HG02852 (cell line): ENCODE measurements around the gene NPC2.
"Not testable (repeated sequence)": the region's sequence is repeated elsewhere in the genome, so short reads cannot be mapped to it uniquely, and the experiment has no call there.

Experiments
- ATAC-seq: cut with Tn5 transposase; IDR thresholded peaks from one replicate; pipeline ENCODE4 v1.9.1; 2021; ENCODE audit warnings: mild to moderate bottlenecking, moderate library complexity; ENCODE audit not compliant: unreplicated experiment

NPC2 gene

DNA sequence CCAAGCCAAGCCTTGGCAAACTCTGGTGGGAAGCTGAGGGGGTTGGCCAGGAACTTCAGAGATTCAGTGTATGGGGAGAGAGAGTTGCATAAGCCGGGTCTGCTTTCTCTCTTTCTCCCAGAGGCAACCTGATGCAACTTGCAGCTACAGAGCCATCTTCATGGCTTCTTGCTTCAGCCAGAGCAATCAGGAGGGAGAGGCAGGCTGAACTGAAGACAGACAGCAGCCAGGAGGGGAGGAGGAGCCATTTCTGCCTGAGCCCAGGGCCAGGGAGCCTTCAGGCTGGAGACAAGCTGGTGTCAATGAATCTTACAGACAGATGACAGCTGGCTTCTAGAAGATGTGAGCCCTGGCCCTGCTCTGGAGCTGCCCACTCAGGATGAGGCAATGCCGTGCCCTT lies 18.7 kb downstream of the NPC2 start:
- no peak for ATAC-seq

GRCh38 chr14:74472601-74473000 lies 20.5 kb downstream of the NPC2 start:
- no peak for ATAC-seq

DNA sequence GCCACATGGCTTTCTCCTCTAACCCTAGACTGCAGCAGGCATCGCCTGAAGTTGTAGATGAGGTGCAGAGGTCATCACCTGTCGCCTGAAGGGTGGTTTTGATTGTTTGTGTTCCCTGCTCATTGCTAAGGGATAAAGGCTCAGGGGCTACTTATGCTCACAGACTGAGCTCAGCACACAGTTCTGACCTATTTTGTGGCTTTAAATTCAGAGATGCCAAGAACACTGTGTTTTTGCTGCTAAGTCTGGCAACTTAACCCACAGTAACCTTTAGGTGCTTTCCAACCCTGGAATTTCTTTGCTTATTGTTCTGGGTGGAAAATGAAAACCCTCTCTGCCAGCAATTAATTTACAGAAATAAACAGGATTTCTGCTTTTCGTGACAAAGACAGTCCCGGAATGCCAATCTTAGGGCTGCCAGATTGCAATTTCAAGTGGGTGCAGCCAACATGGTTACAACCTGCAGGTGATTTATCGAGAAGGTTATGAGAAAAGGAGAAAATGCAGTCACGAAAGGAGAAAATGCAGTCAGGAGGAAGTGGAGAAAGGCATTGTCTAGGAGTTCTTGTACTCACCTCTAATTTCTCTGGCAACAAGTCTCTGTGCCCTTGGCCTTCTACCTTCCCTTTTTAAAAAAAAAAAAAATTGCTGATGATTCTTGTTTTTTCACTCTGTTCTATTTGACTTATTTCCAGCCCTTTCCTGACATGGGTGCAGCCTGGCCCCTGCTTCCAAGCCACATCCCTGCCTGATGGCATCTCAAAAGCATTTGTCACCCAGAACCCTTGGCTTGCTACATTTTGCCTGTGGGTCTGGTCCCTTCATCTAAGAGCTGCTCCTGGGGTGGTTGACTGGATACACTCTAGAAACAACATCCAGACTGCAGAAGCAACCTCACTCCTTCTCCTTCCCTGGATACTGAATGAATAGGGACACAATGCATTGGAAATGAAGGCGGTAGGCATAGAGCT lies 23.3 kb downstream of the NPC2 start:
- ATAC-seq: no peak

DNA sequence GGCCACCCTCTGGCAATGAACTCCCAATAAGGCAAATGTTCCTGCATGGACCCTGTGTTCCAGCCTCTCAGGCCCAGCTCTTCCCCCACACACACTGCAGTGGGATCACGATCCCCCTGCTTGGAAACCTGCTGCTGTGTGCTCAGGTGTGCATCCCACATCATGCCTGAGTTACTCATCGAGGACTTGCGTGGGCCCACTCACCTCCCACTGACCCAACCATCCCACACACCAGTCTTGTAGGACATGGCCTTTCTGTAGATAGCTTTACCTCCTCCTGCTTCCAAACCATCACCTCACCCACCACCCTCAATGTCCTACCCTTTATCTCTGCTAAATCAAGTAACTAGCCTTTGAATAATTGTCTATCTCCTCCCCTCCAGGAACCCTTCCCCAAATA lies 24.6 kb downstream of the NPC2 start:
- no peak for ATAC-seq

- no peak for ATAC-seq
Measured at GRCh38 chr14:74465335-74465734, 27.8 kb downstream of the NPC2 start.

- no peak for ATAC-seq
Measured at GRCh38 chr14:74464785-74465184, 28.3 kb downstream of the NPC2 start.

DNA sequence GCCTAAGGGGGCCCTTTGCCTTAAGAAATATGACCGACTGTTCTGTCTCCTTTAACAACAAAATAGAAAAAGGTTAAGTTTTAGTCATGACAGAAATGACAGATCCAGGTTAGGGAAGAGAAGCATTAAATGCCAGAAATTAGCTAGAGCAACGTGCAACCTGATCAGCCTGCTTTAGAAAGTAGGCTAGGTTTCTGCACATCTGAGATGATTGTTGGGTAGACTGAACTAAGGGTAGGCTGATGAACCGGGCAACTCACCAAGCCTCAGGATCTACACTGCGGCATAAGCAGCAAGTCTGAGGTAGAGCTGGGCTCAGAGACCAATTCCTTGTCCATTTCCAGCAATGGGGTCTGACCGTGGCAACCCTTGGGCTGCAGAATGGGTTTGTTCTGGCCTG lies 29.4 kb downstream of the NPC2 start:
- ATAC-seq: no peak

DNA sequence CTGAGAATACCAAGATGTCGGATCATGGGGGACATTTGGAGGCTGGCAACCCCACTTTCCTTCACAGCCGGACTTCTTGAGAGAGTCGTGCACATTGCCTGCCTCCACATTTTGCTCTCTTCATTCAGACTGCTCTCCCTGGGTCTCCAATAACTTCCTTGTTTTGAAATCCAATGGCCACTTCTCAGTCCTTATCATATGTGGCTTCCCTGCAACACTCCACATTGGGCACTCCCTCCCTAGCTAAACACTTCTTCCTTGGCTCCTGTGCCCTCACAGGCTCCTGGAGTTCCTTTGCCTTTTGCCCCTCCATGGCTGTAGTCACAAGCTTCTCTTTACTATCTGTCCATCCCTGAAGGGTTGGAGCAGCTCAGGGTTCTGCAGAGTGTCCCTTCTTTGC lies 30.1 kb downstream of the NPC2 start:
- no peak for ATAC-seq

DNA sequence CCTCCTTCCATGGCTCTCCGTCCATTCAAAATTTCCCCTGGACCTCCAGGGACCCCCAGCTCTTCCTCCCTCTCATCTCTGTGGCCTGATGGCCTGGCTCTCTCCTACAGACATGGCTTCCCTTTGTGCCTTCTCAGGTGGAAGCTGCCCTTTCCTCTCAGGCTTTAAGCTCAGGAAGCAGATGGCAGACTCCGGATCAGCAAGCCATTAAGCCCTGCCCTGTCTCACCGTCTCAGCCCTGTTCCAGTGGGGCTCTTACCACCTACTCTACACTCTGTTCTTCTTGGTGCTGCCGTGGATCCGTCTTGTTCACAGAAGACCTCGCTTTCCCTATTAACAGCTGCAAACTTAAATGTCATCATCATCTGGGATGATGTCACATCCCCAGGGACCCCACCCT lies 33.1 kb downstream of the NPC2 start:
- ATAC-seq: no peak

DNA sequence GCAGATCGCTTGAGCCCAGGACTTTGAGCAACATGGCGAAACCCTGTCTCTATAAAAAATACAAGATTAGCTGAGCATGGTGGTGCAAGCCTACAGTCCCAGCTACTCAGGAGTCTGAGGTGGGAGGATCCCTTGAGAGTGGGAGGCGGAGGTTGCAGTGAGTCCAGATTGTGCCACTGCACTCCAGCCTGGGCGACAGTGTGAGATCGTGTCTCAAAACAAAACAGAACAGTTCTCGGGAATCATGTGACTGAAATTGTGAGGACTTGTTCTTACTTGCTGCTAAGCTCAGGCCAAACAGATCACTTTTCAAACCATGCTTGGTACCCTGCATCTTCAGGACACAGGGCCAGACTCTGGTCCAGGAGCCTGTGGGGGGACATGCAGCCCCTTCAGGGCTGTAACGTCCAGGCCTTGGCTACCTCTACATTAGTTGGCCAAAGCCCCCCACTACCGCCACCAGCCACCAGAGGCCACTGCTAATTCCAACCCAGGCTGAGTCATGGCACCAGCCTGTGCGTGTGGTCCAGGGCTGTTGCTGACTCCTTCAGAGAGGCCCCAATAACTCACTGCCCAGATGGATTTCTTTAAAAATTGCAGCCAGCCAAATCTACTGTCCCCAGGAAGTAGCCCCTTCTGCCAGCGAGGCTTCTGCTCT lies 33.7 kb downstream of the NPC2 start:
- ATAC-seq: peak; percentile 52

DNA sequence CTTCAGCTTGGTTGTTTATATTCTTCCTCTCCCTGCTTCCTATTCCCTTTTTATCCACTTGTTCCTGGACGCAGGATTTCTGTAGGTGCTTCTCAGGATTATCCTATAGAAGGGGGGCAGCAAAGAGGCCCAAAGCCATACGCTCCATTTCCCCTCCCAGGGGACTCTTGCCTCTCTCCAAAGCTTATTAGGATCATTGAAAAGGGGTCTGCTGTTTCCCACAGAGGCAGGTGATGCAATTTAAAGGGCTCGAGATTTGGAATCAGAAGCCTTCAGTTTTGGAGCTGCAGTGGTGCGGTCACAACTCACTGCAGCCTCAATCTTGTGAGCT lies 35.6 kb downstream of the NPC2 start:
- no peak for ATAC-seq

DNA sequence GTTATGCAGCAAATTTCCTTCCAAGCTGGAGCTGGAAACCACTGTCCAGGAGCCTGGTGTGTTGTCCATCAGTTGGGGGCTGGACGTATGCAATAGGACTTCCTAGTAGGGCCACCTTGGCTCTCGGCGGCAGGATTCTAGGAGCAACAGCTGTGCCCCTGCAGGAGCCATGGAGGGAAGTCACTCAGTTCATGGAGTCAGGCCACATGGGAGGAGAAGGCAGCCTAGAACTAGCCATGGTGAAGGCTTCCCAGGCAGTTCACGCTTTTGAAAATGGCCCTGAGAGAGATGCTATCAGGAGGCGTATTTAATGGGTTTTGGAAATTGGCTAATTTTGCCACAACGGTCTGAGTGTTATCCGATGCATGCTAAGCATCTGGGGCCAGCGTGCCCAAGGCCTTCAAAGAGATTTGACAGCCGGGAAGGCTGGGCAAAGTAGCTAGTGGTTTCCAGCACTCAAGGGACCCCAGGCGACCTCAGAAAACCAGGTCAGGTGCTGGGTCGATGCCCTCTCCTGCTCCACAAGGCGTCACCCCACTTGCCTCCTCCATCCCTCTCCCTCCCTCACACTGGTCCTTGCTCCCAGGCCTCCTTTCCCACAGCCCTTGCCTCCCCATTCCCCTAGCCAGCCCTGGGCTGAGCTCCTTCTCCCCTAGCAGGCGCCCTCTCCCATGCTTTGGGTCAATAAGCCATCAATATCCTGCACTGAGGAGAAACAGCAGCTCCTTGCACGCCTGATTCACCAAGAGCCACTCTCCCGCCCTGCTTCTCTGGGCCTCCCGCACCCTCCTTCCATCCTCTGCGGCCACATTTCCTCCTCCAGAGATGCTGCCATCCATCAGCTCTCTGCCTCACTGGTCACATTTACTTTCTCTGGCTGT lies 36.2 kb downstream of the NPC2 start:
- no peak for ATAC-seq

GRCh38 chr14:74454397-74454796 lies 38.7 kb downstream of the NPC2 start:
- ATAC-seq: not testable (repeated sequence)

- ATAC-seq: no peak
Measured at GRCh38 chr14:74444866-74445265, 48.2 kb downstream of the NPC2 start.

DNA sequence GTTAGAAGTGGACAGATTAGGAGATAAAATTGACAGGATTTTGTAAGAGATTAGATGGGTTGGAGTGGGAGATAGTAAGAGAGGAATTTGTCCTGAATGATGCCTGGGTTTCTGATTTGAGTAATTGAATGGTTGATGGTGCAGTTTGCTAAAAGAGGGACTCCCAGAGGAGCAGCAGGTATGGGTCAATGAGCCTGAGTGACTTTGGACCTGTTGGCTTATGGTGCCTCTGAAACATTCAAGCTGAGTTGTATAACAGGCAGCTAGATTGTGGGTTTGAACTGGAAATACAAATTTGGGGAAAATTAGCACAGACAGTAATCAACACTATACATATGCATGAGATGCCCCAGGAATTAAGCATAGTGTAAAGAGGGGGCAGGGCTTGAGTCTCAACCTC lies 50.3 kb downstream of the NPC2 start:
- ATAC-seq: no peak

GRCh38 chr14:74441113-74441512 lies 52.0 kb downstream of the NPC2 start:
- ATAC-seq: no peak

DNA sequence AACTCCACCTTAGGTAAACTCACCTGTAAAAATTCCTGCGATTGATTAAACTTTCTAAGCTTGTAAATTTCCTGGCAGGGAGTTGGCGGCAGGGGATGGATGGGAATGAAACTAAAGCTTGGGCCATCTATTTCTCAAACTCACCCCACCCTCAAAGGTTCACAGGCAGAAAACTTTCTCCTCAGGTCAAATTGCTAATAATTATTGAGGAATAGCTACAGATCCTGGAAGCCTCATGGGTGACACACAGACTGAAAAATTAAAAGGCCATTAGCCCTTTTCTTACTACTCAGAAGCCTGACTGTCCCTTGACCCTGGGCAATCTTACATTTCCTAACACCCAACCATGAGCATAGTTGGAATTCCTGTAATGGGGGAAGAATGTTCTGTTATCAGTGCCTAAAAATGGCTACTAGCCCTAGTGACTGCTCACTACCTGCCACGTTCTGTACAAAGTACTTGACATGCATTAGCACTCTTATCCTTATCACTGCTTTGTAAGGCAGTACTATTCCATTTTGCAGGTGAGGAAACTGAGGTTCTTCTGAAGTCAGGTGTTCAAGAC lies 54.7 kb downstream of the NPC2 start:
- ATAC-seq: no peak

DNA sequence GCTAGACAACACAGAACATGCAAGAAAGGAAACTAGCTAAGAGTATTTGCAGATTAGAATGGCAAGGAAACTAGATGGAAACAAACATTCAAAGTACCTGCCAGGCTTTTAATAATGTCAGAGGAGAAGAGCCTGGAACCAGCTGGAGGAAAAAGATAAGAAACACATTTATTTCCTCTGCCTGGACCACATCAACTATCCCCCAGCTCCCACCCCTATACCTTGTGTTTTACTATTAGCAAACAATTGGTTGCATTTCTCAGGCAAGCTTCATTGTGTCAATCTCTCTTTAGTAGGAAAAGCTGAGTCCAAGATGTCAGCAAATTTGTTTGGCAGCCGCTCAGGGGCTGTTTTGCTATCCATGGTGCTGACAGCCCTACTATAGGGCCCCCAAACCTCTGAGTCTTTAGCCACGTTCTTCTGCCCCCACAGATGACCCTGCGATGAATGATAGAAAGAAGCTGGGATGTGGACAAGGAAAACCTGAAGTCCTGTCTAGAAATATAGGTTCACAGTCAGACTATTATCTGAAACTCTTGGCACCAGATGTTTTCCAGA lies 55.5 kb downstream of the NPC2 start:
- no peak for ATAC-seq

GRCh38 chr14:74434294-74434693 lies 58.8 kb downstream of the NPC2 start:
- ATAC-seq: no peak

- ATAC-seq: no peak
Measured at GRCh38 chr14:74429991-74430390, 63.1 kb downstream of the NPC2 start.
